Ascending aorta (tissue), 2 donors: ENCODE results near the gene IDE. TPM values are rescaled to one million over a fixed set of nuclear protein-coding genes. Genes with fewer than 3 reads are reported as not detected.
"Not testable (repeated sequence)": the region's sequence is repeated elsewhere in the genome, so short reads cannot be mapped to it uniquely, and the experiment has no call there.

Experiments used
- DNase-seq, 2 donors: peaks; one replicate each; pipeline ENCODE4 v3.0.0-alpha.2; 2019; ENCODE audit warnings: low spot score in 2 of 2
- H3K27ac ChIP-seq, 2 donors: fragments of 200-600 bp; sonication (generic); one replicate each; pipeline ENCODE4 v1.5.1; 2016 to 2017; ENCODE audit warnings: mild to moderate bottlenecking in 1 of 2
- H3K27me3 ChIP-seq: fragments of 200-600 bp; sonication (generic); one replicate; pipeline ENCODE4 v1.5.1; 2017
- H3K36me3 ChIP-seq, 2 donors: fragments of 200-600 bp; sonication (generic); one replicate each; pipeline ENCODE4 v1.5.1; 2016
- H3K4me1 ChIP-seq, 2 donors: fragments of 200-600 bp; sonication (generic); one replicate each; pipeline ENCODE4 v1.5.1; 2016 to 2017; ENCODE audit warnings: mild to moderate bottlenecking in 1 of 2
- H3K4me3 ChIP-seq, 2 donors: fragments of 200-600 bp; sonication (generic); one replicate each; pipeline ENCODE4 v1.5.1; 2016 to 2017; ENCODE audit warnings: mild to moderate bottlenecking in 1 of 2
- H3K9me3 ChIP-seq, 2 donors: fragments of 200-600 bp; sonication (generic); one replicate each; pipeline ENCODE4 v1.5.1; 2016
- CTCF ChIP-seq, 3 experiments: fragments of 200-600 bp in 2 of 3; fragments of 450-650 bp in 1 of 3; sonication (generic) in 2 of 3; IDR thresholded peaks; one replicate each; pipeline ENCODE4 v1.5.1; 2016 to 2019; ENCODE audit warnings: antibody characterized with exemption in 3 of 3, mild to moderate bottlenecking in 1 of 3, moderate library complexity in 1 of 3
- intact Hi-C: fragments of 100-400 bp; cut with DNase I; formaldehyde crosslinking; loops from one replicate; pipeline ENCODE4 v1.15.1; 2023
- total RNA-seq: library from RNA; depleted of rRNA; stranded (reverse); fragments of >200 nt; gene quantifications from one replicate; pipeline ENCODE4 v1.1.0, GENCODE V29; 2016

The IDE gene
- total RNA-seq, 1 donor from 2014 or later = 22.7 TPM

- intact Hi-C loops = no loop called here
- no peaks in the 10 kb centered on the region for H3K27me3 ChIP-seq
- DNase-seq = no peak
- H3K4me3 ChIP-seq = no peak overlapping the region
- peaks cover 11 to 35% of the 10 kb centered on the region in 2 donors for H3K36me3 ChIP-seq
- no peak for TF ChIP-seq CTCF (IDR thresholded peaks at IDR 0.05)
- H3K9me3 ChIP-seq = no peaks in the 10 kb centered on the region
- no peaks in the 10 kb centered on the region for H3K4me1 ChIP-seq
- H3K27ac ChIP-seq = no peak overlapping the region
Observed at GRCh38 chr10:92450896-92451295, 123.0 kb downstream of the IDE start.

- Histone ChIP-seq H3K4me1 (no peaks in the 10 kb centered on the region), H3K4me3 (no peak overlapping the region), H3K9me3 (no peaks in the 10 kb centered on the region), H3K27me3 (no peaks in the 10 kb centered on the region), H3K36me3 (no peaks in the 10 kb centered on the region), H3K27ac (no peak overlapping the region)
- TF ChIP-seq CTCF (IDR thresholded peaks at IDR 0.05) = no peak
- DNase-seq = no peak
- intact Hi-C loops = no loop called here
Observed at GRCh38 chr10:92440578-92440977, 133.3 kb downstream of the IDE start.

- Histone ChIP-seq H3K4me1 (no peaks in the 10 kb centered on the region), H3K36me3 (no peaks in the 10 kb centered on the region), H3K27ac (no peak overlapping the region), H3K9me3 (no peaks in the 10 kb centered on the region), H3K4me3 (no peak overlapping the region), H3K27me3 (no peaks in the 10 kb centered on the region)
- intact Hi-C loops = no loop called here
- no peak for TF ChIP-seq CTCF (IDR thresholded peaks at IDR 0.05)
- no peak for DNase-seq
Observed at GRCh38 chr10:92438220-92438619, 135.7 kb downstream of the IDE start.

GRCh38 chr10:92436611-92437010 is 137.3 kb downstream of the IDE start:
- DNase-seq = no peak
- Histone ChIP-seq H3K36me3 (no peaks in the 10 kb centered on the region), H3K27me3 (no peaks in the 10 kb centered on the region), H3K9me3 (no peaks in the 10 kb centered on the region), H3K4me3 (no peak overlapping the region), H3K4me1 (no peaks in the 10 kb centered on the region), H3K27ac (no peak overlapping the region)
- no peak for TF ChIP-seq CTCF (IDR thresholded peaks at IDR 0.05)
- intact Hi-C loops = no loop called here

- H3K36me3 ChIP-seq, H3K27ac ChIP-seq, intact Hi-C loops: not testable (repeated sequence)
Observed at GRCh38 chr10:92436065-92436464, 137.8 kb downstream of the IDE start.

DNA sequence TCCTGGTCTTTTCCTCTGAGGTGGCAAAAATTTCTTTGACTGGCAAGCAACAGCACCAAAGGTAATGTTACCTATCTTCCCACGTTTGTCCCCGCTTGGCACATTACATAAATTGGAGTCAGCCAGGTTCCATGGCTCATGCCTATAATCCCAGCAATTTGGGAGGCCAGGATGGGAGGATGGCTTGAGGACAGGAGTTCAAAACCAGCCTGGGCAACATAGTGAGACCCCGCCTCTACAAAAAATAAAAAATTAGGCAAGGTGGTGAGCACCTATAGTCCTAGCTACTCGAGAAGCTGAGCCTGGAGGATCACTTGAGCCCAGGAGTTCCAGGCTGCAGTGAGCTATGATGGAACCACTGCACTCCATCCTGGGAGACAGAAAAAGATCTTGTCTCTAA is 139.5 kb downstream of the IDE start:
- DNase-seq = no peak
- no peaks in the 10 kb centered on the region for H3K4me1 ChIP-seq
- H3K36me3 ChIP-seq = no peaks in the 10 kb centered on the region
- intact Hi-C loops = loop anchor here (2.0 to 5.0 kb wide), 2 partner anchors 346 to 362 kb away; no protein-coding TSS in a partner anchor
- H3K27ac ChIP-seq = no peak overlapping the region
- no peak for TF ChIP-seq CTCF (IDR thresholded peaks at IDR 0.05)
- H3K4me3 ChIP-seq = no peak overlapping the region
- H3K9me3 ChIP-seq = no peaks in the 10 kb centered on the region
- H3K27me3 ChIP-seq = no peaks in the 10 kb centered on the region

More at GRCh38 chr10:92436065-92436464, 137.8 kb downstream of the IDE start:
- H3K4me1 ChIP-seq, H3K9me3 ChIP-seq, H3K4me3 ChIP-seq, H3K27me3 ChIP-seq, DNase-seq: not testable (repeated sequence)
